ENCODE data around the gene COL8A1.

Gene COL8A1

DNA sequence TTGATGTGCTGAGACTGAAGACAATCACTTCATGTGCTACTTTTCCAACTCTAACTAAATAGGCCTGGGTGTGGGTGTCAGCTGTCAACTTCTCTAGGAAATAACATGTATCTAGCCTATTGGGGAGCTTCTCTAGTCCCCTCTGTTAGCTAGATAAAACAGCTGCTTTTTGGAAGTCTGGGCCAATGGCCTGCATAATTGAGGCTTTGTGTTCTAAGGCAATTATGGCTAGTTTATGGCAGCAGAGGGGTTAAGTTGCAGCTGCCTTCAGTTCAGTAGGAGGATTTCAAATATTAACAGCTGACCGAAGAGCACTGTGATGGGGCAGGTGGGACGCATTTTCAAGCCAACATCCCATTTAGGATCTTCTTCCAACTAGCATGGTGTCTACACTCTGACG, 6.4 kb downstream of the COL8A1 start:
- no peak overlapping the region for H3K4me3 ChIP-seq (ENCODE audit: low read depth, low read length)
- TF ChIP-seq, protein P1, sequence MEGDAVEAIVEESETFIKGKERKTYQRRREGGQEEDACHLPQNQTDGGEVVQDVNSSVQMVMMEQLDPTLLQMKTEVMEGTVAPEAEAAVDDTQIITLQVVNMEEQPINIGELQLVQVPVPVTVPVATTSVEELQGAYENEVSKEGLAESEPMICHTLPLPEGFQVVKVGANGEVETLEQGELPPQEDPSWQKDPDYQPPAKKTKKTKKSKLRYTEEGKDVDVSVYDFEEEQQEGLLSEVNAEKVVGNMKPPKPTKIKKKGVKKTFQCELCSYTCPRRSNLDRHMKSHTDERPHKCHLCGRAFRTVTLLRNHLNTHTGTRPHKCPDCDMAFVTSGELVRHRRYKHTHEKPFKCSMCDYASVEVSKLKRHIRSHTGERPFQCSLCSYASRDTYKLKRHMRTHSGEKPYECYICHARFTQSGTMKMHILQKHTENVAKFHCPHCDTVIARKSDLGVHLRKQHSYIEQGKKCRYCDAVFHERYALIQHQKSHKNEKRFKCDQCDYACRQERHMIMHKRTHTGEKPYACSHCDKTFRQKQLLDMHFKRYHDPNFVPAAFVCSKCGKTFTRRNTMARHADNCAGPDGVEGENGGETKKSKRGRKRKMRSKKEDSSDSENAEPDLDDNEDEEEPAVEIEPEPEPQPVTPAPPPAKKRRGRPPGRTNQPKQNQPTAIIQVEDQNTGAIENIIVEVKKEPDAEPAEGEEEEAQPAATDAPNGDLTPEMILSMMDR (IDR thresholded peaks at IDR 0.05; ENCODE audit: low read depth, low read length, missing control alignments): no peak
- DNase-seq (ENCODE audit: low read depth): no peak
- in situ Hi-C loops (cut with HindIII; ENCODE audit: low sequenced_read_pairs): no loop called here

DNA sequence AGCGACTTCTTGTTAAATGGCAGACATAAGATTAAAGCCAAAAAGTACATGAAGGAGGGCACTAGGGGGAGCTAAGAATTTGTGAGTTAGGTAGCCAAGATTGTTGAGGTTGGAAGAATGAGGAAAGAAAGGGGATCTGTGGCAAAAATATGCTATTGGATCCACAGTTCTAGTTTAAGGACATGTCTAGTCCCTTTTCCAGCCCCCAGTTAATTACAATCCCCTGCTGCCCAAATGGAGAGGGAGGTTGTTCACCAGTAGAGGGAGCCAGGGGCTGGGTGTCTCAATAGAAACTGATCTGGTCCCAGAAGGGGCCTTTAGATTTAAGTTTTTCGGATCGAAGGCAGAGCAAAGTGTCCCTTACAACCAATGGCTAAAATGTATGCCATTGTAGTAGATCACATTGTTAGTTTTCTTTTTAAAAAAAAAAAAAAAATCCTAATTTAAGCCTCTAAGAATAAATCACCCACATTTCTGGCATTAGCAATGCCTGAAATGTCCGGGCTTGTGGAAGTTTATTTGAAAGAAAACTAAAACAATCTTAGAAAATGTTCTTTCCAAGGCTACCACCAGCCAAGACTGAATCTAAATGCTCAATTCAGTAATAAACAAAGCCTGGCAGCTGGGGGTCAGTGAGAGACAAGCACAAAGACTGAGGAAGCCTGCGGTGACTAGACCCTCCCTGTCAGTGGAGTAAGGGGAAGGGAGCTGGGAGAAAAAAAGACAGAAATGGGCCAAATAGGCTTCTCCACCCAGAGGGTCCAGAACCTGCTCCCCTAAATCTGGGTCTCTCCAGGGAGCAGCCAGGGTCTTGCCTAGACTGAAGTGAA, 7.1 kb downstream of the COL8A1 start:
- TF ChIP-seq, protein P1 (IDR thresholded peaks at IDR 0.05; ENCODE audit: low read depth, low read length, missing control alignments): peak; percentile 68
- in situ Hi-C loops (cut with HindIII; ENCODE audit: low sequenced_read_pairs): no loop called here
- DNase-seq (ENCODE audit: low read depth): peak; percentile 74
- peak overlapping the region; percentile 1 for H3K4me3 ChIP-seq (ENCODE audit: low read depth, low read length)

DNA sequence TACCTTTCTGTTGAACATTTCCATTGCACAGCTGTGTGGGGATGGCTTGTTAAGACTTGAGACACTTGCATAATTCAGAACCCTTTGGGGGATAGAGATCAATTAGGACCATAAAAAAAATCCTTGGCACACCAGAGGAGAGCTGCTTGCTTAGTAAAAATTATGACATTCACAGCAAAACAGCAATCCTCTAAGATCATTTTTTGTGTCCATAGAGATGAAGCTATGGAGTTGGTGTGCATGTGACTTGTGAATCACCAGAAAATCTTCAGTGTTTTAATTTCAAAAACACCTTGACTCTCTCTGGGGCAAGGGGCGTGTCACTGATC, 7.7 kb downstream of the COL8A1 start:
- DNase-seq (ENCODE audit: low read depth): no peak
- TF ChIP-seq, protein P1 (IDR thresholded peaks at IDR 0.05; ENCODE audit: low read depth, low read length, missing control alignments): no peak
- H3K4me3 ChIP-seq (ENCODE audit: low read depth, low read length): peak overlapping the region; percentile 1
- in situ Hi-C loops (cut with HindIII; ENCODE audit: low sequenced_read_pairs): no loop called here

DNA sequence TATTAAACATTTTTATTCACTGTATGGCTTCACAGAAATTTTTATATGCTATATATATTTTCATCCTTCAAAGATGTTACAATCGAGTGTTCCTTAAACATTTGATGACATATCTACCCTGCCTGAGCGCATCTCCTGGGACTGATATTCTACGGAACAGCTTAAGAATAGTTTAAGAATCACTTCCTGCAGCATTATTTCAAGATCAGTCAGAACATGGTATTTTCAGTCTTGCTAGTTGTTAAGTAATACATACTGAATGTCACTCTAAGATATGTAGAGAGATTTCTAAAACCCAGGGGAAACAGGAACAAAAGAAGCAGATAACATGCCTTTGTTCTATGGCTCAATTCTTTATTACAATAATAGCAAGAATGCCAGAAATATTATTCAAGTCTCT, 8.7 kb downstream of the COL8A1 start:
- H3K4me3 ChIP-seq (ENCODE audit: low read depth, low read length): no peak overlapping the region
- in situ Hi-C loops (cut with HindIII; ENCODE audit: low sequenced_read_pairs): no loop called here
- DNase-seq (ENCODE audit: low read depth): no peak
- TF ChIP-seq, protein P1 (IDR thresholded peaks at IDR 0.05; ENCODE audit: low read depth, low read length, missing control alignments): no peak

DNA sequence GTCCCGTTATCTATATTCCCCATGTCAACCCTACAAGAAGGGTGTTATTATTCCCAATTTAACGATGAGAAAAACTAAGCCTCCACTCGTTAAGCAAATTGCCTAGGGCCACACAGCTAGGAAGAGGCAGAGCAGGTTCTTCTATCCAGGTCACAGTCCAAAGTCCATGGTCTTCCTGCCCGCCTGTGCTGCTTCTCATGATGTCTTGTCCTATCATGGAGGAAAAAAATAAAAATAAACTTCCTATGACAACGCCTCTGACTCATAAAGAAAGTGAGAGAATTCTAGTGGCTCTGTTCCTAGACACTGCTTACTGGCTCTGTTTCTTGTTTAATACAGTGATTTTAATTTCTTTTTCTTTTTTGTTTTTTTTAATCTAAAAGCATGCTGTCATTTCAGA, 9.7 kb downstream of the COL8A1 start:
- no peak for DNase-seq (ENCODE audit: low read depth)
- H3K4me3 ChIP-seq (ENCODE audit: low read depth, low read length): no peak overlapping the region
- in situ Hi-C loops (cut with HindIII; ENCODE audit: low sequenced_read_pairs): no loop called here
- TF ChIP-seq, protein P1 (IDR thresholded peaks at IDR 0.05; ENCODE audit: low read depth, low read length, missing control alignments): no peak

DNA sequence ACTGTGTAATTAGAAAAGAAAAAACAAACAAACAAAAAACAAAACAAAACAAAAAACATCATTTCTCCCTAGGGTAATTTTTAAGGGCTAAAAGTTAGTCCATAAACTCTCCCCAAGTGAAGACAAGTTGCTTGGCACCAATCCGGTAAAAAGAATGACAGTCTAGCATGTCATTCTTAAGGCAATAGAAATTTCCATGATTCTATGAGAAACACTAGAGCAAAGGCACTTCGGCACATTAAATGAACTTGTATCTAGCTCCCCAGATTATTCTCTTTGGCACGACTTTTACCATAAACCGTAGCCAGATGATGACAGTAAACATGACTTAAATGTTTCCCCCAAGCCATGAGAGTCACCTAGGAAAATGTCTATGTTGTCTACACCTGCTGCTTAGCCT, 10.1 kb downstream of the COL8A1 start:
- H3K4me3 ChIP-seq (ENCODE audit: low read depth, low read length): no peak overlapping the region
- no peak for DNase-seq (ENCODE audit: low read depth)
- in situ Hi-C loops (cut with HindIII; ENCODE audit: low sequenced_read_pairs): no loop called here

More for the DNA sequence above, 10.1 kb downstream of the COL8A1 start:
- TF ChIP-seq, protein P1 (IDR thresholded peaks at IDR 0.05; ENCODE audit: low read depth, low read length, missing control alignments): no peak
